C4-2B (cell line): ENCODE measurements around the gene SCAF1.

Experiments
- ZFX ChIP-seq: fragments of 450-650 bp; IDR thresholded peaks from 2 replicates; pipeline ENCODE4 v1.6.1; 2017
- TF ChIP-seq, protein P1 (sequence below): fragments of 450-650 bp; conservative IDR thresholded peaks from 2 replicates; pipeline ENCODE4 v1.5.1; 2017; ENCODE audit warnings: mild to moderate bottlenecking

DNA sequence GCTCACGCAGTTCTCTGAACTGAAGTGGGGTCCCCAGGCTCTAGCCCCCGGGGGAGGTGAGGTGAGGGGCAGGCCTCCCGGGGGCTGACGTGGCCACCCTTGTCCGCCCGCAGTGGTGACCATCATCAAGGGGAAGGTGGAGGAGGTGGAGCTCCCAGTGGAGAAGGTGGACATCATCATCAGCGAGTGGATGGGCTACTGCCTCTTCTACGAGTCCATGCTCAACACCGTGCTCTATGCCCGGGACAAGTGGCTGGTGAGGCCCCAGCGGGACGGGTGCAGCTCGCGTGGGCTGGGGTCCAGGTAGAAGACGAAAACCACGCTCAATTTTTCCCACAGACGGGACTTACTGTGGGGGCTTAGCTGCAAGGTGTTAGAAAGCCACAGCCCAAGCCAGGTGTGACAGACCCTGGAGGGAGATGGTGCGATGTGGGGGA, 41.8 kb downstream of the SCAF1 start:
- TF ChIP-seq, protein P1, sequence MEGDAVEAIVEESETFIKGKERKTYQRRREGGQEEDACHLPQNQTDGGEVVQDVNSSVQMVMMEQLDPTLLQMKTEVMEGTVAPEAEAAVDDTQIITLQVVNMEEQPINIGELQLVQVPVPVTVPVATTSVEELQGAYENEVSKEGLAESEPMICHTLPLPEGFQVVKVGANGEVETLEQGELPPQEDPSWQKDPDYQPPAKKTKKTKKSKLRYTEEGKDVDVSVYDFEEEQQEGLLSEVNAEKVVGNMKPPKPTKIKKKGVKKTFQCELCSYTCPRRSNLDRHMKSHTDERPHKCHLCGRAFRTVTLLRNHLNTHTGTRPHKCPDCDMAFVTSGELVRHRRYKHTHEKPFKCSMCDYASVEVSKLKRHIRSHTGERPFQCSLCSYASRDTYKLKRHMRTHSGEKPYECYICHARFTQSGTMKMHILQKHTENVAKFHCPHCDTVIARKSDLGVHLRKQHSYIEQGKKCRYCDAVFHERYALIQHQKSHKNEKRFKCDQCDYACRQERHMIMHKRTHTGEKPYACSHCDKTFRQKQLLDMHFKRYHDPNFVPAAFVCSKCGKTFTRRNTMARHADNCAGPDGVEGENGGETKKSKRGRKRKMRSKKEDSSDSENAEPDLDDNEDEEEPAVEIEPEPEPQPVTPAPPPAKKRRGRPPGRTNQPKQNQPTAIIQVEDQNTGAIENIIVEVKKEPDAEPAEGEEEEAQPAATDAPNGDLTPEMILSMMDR = no peak
- TF ChIP-seq ZFX = no peak
